IPS-18c (cell line): ENCODE measurements around the gene SYCE3.
A peak's percentile ranks its signal among the peaks of the same experiment; 100 is the strongest.
"Not testable (repeated sequence)": the region's sequence is repeated elsewhere in the genome, so short reads cannot be mapped to it uniquely, and the experiment has no call there.

Experiments used
- H3K4me3 ChIP-seq: 2 replicates; pipeline ENCODE4 v1.7.0; 2013; ENCODE audit warnings: low read depth, mild to moderate bottlenecking, low read length, moderate library complexity; ENCODE audit not compliant: insufficient read depth
- H3K9me3 ChIP-seq: one replicate; pipeline ENCODE4 v1.6.1; 2013; ENCODE audit warnings: mild to moderate bottlenecking, low read length, moderate library complexity; ENCODE audit not compliant: control insufficient read depth, insufficient read depth

SYCE3 gene

DNA sequence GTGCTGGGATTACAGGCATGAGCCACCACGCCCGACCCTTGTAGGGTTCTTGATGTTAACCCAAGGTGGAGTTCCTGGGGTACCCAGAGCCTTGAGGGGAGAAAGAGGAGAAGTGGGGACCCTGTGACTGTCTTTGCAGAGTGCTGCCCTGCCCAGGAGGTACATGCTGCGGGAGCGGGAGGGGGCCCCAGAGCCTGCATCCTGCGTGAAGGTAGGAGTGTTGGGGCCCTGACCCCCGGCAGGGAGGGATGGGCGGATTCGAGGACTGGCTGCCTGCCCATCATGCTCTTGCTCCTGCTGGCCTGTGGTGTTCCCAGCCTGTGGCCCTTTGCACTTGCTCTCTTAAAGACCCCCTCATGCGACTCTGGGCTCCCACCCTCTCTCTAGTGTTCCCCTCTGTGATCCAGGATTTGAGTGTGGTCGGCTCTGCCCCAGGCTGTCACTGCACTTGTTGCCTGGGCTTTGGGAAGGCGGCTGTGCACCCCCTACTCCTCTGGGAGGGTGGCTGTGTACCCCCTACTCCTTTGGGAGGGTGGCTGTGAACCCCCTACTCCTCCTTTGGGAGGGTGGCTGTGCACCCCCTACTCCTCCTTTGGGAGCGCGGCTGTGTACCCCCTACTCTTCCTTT, 41.8 kb downstream of the SYCE3 start:
- Histone ChIP-seq H3K4me3 (no peak overlapping the region), H3K9me3 (no peaks in the 10 kb centered on the region)

DNA sequence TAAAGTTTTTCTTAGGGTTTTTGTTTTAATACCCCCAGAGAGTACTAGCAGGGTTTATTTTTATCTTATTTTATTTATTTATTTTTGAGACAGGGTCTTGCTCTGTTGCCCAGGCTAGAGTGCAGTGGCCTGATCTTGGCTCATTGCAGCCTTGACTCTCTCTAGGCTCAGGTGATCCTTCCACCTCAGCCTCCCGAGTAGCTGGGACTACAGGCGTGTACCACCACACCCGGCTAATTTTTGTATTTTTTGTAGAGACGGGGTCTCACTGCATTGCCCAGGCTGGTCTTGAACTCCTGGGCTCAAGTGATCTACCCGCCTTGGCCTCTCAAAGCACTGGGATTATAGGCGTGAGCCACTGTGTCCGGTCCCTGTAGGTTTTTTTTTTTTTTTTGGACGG, 42.5 kb downstream of the SYCE3 start:
- H3K9me3 ChIP-seq, H3K4me3 ChIP-seq: not testable (repeated sequence)

DNA sequence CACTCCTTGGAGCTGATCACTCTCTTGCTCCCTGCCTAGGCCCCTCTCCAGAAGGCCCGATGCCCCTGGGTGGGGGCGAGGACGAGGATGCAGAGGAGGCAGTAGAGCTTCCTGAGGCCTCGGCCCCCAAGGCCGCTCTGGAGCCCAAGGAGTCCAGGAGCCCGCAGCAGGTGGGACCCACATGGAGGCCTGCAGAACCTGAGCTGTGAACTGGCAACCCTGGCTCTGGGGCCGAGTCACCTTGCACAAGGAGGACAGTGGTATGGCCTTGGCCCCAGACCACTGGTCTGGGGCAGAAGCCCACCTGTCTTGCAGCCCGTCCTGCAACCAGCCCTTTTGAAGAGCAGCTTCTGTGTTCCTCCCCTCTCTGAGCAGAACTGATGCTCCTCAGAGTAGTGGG, 43.6 kb downstream of the SYCE3 start:
- Histone ChIP-seq H3K9me3 (no peaks in the 10 kb centered on the region), H3K4me3 (no peak overlapping the region)

DNA sequence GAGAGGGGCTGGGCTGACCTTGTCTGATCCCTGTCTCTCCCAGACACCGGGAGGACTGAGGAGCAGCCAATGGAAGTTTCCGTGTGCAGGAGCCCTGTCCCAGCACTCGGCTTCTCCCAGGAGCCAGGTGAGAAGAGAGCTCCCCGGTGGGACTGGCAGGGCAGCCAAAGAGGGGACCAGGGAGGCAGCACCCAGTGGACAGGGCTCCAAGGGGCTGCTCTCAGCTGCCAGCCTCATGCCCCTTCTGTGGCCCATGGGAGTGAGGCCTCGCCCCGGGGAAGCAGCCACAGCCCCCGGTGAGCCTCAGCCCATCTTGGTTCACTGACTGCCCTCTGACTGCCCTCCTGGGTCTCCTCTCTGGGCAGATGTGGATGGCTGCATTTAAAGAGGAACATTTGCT, 44.1 kb downstream of the SYCE3 start:
- Histone ChIP-seq H3K9me3 (no peaks in the 10 kb centered on the region), H3K4me3 (no peak overlapping the region)

DNA sequence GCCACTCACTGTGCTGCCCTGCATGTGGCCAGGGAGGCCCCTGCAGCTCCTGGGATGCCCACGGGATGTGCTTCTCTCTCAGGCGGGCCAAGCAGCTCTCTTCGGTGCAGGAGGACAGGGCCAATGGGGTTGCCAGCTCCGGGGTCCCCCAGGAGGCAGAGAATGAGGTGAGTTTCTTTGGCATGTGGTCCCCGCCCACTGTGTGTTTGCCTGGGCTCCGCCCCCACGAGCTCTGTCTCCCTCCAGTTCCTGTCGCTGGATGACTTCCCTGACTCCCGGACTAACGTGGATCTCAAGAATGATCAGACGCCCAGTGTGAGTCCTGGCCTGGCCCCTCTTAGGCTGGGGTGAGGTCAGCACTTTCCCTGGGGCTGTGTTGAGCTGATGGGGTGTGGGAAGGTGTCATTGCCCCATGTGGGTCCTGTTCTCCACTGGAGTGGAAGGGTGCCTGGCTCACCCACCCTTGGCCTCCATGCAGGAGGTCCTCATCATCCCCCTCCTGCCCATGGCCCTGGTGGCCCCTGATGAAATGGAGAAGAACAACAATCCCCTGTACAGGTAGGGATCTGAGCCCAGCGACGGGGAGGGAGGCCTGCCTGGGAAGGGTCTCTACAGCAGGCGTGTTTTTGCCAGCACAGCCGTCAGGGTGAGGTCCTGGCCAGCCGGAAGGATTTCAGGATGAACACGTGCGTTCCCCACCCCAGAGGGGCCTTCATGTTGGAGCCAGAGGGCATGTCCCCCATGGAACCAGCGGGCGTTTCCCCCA, 45.0 kb downstream of the SYCE3 start:
- Histone ChIP-seq H3K9me3 (no peaks in the 10 kb centered on the region), H3K4me3 (no peak overlapping the region)

DNA sequence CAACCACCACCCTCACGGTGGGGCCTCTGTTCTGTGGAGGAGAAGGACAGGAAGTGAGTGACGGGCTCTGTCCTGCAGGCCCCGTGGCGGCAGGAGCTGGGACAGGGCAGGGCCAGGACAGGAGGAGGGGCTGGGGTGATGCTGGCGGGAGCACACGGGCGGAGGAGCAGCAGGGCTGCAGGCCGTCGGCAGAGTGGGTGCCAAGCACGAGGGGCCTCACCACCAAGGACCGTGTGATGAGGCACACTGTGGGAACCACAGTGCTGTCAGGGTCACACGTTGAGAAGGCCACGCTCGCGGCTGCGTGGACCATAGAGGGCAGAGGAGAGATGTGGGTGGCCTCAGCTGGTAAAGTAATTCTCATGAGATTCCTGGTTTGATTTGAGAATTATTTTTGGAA, 45.8 kb downstream of the SYCE3 start:
- no peak overlapping the region for H3K4me3 ChIP-seq

DNA sequence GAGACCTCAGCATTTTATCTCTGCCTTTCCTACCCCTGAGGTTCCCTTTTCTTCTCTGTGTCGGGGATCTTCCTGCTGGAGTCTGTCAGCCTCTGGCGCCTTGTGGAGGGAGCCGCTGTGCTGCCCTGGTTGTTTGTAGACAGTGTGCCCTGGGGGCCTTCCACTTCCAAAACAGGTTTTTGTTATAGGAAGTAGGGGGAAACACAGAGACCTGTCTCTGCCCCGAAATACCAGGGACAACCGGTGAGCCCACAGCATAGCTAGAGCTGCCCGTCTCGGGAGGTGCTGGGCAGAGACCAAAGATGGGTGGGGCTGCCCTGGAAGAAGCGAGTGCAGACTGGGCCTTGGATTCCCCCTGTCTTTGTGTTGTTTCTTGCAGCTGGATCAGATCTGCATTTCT, 46.7 kb downstream of the SYCE3 start:
- no peak overlapping the region for H3K4me3 ChIP-seq
- H3K9me3 ChIP-seq = no peaks in the 10 kb centered on the region

More for the DNA sequence above, 45.8 kb downstream of the SYCE3 start:
- H3K9me3 ChIP-seq = no peaks in the 10 kb centered on the region

DNA sequence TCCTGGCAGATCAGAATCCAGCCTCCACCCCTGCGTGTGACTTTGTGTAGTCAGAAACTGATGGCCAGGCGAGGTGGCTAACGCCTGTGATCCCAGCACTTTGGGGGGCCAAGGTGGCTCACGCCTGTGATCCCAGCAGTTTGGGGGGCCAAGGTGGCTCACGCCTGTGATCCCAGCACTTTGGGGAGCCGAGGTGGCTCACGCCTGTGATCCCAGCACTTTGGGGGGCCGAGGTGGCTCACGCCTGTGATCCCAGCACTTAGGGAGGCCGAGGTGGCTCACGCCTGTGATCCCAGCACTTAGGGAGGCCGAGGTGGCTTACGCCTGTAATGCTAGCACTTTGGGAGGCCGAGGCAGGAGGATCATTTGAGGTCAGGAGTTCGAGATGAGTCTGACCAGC, 49.5 kb downstream of the SYCE3 start:
- no peak overlapping the region for H3K4me3 ChIP-seq
- H3K9me3 ChIP-seq = no peaks in the 10 kb centered on the region

DNA sequence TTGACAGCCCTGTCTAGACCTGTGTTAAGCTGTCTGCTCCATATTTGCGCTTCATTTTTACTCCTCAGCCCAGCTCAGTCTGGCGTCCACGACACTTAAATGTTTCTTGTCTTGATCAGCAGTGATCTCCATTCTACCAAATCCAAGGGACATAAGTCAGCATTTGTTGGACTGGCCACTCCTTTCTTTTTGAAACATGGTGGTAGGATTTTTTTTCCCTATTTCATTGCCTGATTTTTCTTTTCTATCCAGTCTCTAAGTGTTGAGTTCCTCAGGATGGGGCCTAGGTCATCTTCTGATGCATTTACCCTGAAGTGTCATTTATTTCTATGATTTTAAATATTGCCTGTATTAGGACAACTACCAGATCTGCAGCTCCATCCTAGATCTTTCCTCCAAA, 53.8 kb downstream of the SYCE3 start:
- H3K9me3 ChIP-seq = peaks cover 3% of the 10 kb centered on the region
- H3K4me3 ChIP-seq = peak overlapping the region; percentile 87

DNA sequence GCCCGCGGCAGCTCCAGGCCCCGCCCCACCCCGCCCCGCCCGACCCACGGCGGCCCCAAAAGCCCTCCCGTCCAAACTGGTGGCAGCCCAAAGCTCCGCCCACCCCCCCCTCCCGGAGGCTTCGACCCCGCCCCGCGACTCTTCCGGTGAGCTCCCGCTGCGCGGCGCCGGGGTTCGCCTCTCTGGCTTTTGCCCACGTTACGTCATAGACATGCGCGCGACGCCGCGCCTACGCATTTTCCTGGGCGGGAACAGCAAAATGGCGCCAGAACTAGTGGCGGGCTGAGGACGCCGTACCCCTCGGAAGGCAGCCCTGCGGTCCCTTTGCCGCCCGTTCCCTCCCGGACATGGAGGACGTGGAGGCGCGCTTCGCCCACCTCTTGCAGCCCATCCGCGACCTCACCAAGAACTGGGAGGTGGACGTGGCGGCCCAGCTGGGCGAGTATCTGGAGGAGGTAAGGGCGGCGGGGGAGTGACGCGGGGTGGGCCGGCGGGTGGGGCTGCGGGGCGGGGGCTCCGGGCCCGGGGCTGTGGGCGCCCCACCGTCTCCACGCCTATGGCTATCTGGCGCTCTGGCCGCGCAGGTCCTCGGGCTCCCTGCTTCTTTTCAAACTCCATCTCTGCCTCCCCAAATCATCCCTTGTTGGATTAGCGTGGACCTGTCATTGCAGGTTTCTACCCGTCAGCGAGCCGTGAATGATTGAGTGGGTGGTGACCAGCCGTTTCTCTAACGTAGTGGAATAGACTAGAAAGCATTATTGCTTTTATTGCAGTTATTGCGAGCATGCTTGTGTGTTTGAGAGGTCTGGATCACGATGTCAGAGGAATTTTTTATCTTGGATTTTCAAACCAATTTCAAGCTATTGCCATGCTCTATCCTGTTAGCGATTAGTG, 54.5 kb downstream of the SYCE3 start, which contains the start of gene NCAPH2:
TSS of gene NCAPH2 (plus strand) at position 234 of the 894 bp plus-strand sequence. CDS start at position 348, 114 bp downstream.
- Histone ChIP-seq H3K9me3 (peaks cover 3% of the 10 kb centered on the region), H3K4me3 (peak within 1 kb of the TSS; percentile 87)

DNA sequence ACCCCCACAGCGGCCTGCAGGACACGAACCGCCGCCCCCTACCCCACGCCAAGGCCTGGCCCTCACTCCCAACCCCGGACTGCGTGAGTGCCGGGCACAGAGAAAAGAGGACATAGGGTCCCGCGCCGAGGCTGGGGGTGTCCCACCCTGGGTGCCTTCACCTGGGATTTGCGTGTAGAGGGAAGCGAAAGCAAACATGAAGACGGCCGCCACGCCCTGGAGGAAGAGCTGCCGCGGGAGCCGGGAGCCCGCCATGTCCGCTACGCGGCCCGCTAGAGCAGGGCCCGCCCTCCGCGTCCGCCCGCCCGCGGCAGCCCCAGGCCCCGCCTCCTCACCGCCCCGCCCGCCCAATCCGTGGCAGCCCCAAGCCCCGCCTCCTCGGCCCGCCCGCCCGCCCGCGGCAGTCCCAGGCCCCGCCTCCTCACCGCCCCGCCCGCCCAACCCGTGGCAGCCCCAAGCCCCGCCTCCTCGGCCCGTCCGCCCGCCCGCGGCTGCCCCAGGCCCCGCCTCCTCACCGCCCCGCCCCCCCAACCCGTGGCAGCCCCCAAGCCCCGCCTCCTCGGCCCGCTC, 55.2 kb downstream of the SYCE3 start, which contains the start of gene LMF2:
TSS of gene LMF2 (minus strand) at position 282 of the 570 bp plus-strand sequence. CDS start at position 255, 27 bp downstream.
- Histone ChIP-seq H3K9me3 (peaks cover 3% of the 10 kb centered on the region), H3K4me3 (peak within 1 kb of the TSS; percentile 87)

DNA sequence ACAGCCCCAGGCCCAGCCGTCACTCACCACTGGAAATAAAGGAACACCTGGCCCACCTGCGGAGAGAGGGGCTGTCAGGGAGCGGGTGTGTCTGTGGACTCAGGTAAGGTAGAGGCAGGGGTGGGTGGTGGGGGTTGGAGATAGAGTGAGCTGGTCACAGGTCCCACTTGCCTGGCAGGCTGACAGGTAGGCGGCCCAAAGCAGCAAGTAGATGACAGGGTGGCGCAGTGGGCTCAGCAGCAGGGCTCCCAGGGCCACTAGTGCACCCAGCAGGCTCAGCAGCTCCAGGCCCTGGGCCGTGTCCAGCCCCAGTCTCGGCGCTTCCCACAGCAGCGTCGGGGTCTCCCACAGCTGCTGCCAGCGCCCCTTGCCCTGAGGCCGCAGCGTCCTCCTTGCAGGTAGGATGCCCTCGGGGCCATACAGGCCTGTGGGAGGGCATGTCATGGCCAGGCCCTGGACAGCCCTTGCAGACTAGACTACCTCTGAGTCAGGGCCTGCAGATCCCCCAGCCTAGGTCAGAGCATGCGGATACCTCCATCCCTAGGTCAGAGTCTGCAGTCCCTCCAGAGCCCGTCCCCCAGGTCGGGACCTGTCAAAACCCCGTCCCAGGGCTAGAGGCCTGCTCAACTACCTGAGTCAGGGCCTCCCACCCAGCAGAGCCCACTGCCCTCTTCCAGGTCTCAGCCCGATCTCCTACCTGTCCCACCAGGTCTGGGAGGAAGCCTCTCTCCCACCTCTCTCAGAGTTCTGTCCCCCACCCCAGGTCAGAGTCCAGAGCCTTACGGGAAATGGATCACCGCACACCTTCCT, 55.9 kb downstream of the SYCE3 start:
- H3K9me3 ChIP-seq = peaks cover 3% of the 10 kb centered on the region
- peak overlapping the region; percentile 85 for H3K4me3 ChIP-seq

DNA sequence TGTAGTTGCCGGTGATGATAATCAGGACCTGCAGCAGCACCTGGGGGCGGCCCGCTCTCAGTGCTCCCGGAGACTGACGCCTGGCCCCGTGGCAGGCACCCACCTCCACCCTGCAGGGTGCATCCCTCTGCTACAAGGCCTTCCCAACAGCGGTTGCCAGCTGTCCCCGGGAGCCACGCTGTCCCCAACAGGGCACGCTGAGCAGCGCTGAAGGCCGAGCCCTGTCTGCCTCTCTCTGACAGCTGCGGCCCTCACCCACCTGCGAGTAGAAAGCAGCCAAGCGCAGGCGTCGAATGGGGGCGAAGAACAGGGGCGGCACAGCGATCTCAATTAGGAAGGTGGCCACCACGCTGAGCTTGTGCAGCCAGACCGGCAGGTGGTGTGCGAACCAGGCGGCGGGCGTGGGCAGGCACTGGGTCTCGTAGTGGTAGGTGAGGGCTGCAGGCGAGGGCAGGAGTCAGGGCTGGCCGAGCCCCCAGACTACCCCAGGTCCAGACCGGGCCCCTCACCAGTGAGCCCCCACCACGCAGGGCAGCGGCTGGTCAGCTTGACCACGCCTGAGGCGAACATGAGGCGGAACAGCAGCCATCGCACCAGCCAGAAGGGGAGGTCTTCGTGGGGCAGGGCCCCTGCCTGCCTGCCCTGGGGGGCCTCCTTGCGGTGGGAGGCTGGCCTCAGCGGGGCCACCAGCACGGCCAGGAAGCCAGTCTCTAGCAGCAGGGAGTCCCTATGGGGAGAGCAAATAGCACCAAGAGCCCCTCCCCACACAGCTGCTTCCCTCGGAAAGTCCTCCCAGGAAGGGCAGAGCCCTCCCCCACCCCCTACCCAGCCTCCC, 56.7 kb downstream of the SYCE3 start:
- Histone ChIP-seq H3K4me3 (peak overlapping the region; percentile 85; the same call in 1 of the 2 replicates), H3K9me3 (peaks cover 3% of the 10 kb centered on the region)

DNA sequence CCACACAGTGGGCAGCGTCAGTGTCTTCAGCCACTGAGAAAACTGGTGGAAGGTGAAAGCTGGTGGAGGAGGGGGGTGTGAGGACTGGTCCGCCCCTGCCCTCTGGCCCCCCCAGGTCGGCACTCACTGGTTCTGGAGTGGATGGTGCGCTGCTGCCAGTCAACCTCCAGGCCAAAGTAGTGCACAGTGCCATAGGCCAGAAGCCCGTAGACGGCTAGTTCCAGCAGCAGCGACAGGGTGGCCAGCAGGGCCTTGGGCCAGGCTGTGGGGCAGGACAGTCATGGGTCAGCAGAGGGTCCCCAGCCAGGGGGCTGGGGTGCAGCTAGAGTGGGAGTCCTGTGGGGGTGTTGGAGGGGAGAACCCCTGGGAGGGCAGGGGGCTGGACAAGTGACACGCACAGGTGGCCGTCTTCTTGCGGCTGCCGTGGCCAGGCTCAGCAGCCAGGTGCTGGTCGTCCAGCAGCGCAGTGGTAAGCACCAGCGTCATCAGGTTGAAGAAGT, 57.4 kb downstream of the SYCE3 start:
- no peak overlapping the region for H3K4me3 ChIP-seq

DNA sequence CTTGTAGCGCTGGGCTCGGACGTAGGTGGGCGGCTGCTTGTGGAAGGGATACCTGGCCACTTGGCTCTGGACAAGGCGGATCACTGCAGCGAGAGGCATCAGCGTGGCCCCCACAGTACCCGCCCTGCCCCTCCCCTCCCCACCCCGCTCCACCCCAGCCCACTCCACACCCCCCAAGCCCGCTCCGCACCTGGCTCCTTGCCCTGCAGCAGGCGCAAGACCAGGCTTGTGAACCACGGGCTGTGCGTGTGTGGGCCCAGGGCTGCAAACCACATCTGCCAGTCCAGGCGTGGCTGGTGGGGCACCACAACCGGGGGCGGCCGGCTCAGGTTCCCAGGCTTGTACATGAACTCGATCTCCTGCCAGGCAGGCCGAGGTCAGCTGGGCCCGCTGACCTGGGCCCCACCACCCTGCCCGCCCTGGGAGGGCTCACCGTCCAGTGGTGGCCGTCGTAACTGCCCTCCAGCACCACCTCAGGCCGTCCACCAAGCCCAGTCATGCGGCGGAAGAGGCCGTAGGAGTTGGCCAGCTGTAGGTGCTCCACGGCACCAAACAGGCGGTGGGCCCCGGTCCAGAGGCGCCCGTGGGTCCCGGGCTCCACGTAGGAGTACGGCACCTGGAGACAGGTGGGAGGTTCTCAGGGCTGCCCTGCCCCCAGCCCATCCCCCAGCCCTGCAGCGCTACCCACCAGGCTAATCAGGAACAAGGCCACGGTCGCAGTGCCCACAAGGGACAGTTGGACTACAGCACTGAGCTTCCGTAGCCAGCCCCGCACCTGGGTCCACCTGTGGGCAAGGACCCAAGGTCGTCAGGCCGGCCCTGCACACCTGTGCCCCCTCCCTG, 58.1 kb downstream of the SYCE3 start:
- Histone ChIP-seq H3K9me3 (peaks cover 3% of the 10 kb centered on the region), H3K4me3 (no peak overlapping the region)

More for the DNA sequence above, 57.4 kb downstream of the SYCE3 start:
- peaks cover 3% of the 10 kb centered on the region for H3K9me3 ChIP-seq
